ENCODE results near the gene BBS9.
"Not testable (repeated sequence)": the region's sequence is repeated elsewhere in the genome, so short reads cannot be mapped to it uniquely, and the experiment has no call there.

- not testable (repeated sequence) for TF ChIP-seq CTCF (IDR thresholded peaks at IDR 0.05); EZH2 (IDR thresholded peaks at IDR 0.05; ENCODE audit: borderline replicate concordance, insufficient read depth, low read depth, low read length, poor library complexity, severe bottlenecking)
Observed at GRCh38 chr7:33094745-33095275, 34.6 kb upstream of the BBS9 start.

Data from B cell (primary cell).